Tibial nerve (tissue), 4 donors: ENCODE measurements around the gene NTRK2. TPM values are rescaled to one million over a fixed set of nuclear protein-coding genes. Genes with fewer than 3 reads are reported as not detected.
A peak's percentile ranks its signal among the peaks of the same experiment; 100 is the strongest.

ENCODE experiments used
- DNase-seq, 2 donors: peaks; one replicate each; pipeline ENCODE4 v3.0.0-alpha.2; 2019; ENCODE audit warnings: low spot score in 2 of 2
- H3K27ac ChIP-seq, 4 donors: fragments of 200-600 bp; sonication (generic) in 3 of 4; one replicate each; pipeline ENCODE4 v1.5.1; 2017 to 2019; ENCODE audit warnings: mild to moderate bottlenecking in 1 of 4
- H3K27me3 ChIP-seq, 2 donors: fragments of 200-600 bp; sonication (generic) in 1 of 2; one replicate each; pipeline versions ENCODE4 v1.5.1 to v1.6.0; 2017 to 2019
- H3K36me3 ChIP-seq, 3 donors: fragments of 200-600 bp; sonication (generic); one replicate each; pipeline ENCODE4 v1.5.1; 2018 to 2019
- H3K4me1 ChIP-seq, 4 donors: fragments of 200-600 bp; sonication (generic) in 3 of 4; one replicate each; pipeline ENCODE4 v1.5.1; 2017 to 2019
- H3K4me3 ChIP-seq, 4 donors: fragments of 200-600 bp; sonication (generic) in 3 of 4; one replicate each; pipeline ENCODE4 v1.5.1; 2017 to 2019; ENCODE audit warnings: mild to moderate bottlenecking in 1 of 4, moderate library complexity in 1 of 4
- H3K9me3 ChIP-seq, 4 donors: fragments of 200-600 bp; sonication (generic) in 3 of 4; one replicate each; pipeline ENCODE4 v1.5.1; 2017 to 2019
- CTCF ChIP-seq, 5 experiments: fragments of 200-600 bp in 3 of 5; fragments of 450-650 bp in 2 of 5; sonication (generic) in 3 of 5; IDR thresholded peaks; one replicate each; pipeline ENCODE4 v1.5.1; 2016 to 2019; ENCODE audit warnings: antibody characterized with exemption in 5 of 5, mild to moderate bottlenecking in 3 of 5, moderate library complexity in 2 of 5
- EP300 ChIP-seq, 2 donors: sonication (generic); formaldehyde crosslinking; IDR thresholded peaks; one replicate each; pipeline ENCODE4 v1.6.1; 2017; ENCODE audit warnings: antibody characterized with exemption in 2 of 2, mild to moderate bottlenecking in 1 of 2
- POLR2A ChIP-seq, 2 donors: fragments of 450-650 bp; IDR thresholded peaks; one replicate each; pipeline ENCODE4 v1.6.1; 2017; ENCODE audit warnings: antibody characterized with exemption in 2 of 2, mild to moderate bottlenecking in 2 of 2, moderate library complexity in 2 of 2
- WGBS, 2 donors: methylation state at CpG; one replicate each; pipeline ENCODE4 v1.1.5; 2018; 5-methylcytosine and 5-hydroxymethylcytosine counted together
- total RNA-seq, 4 donors: library from RNA; depleted of rRNA; stranded (reverse); fragments of >200 nt; gene quantifications; one replicate each; pipeline ENCODE4 v1.1.0, GENCODE V29; 2016

The NTRK2 gene
- total RNA-seq, 4 donors from 2014 or later: 46.7 to 83.4 (median 69.5) TPM

- H3K4me1 ChIP-seq: peaks cover 0 to 12% (median 4%) of the 10 kb centered on the region in 4 donors
- no peak overlapping the region for H3K27ac ChIP-seq
- no peaks in the 10 kb centered on the region for H3K27me3 ChIP-seq
- H3K9me3 ChIP-seq: no peaks in the 10 kb centered on the region
- WGBS, 2 donors: 91 to 95% methylated on average over 3 of the region's 3 CpGs
- no peak overlapping the region for H3K4me3 ChIP-seq
- H3K36me3 ChIP-seq: no peaks in the 10 kb centered on the region
- no peak for TF ChIP-seq CTCF (IDR thresholded peaks at IDR 0.05)
- no peak for DNase-seq
Observed at GRCh38 chr9:84926793-84927192, 257.3 kb downstream of the NTRK2 start.

GRCh38 chr9:84928419-84928818, 258.9 kb downstream of the NTRK2 start:
- DNase-seq: no peak
- WGBS, 2 donors: 81 to 85% methylated on average over 6 of the region's 6 CpGs
- no peak overlapping the region for H3K4me3 ChIP-seq
- H3K36me3 ChIP-seq: no peaks in the 10 kb centered on the region
- no peak overlapping the region for H3K27ac ChIP-seq
- H3K27me3 ChIP-seq: no peaks in the 10 kb centered on the region
- no peaks in the 10 kb centered on the region for H3K4me1 ChIP-seq
- no peaks in the 10 kb centered on the region for H3K9me3 ChIP-seq
- TF ChIP-seq POLR2A (IDR thresholded peaks at IDR 0.05): no peak
- no peak for TF ChIP-seq CTCF (IDR thresholded peaks at IDR 0.05)
- no peak for TF ChIP-seq EP300 (IDR thresholded peaks at IDR 0.05)

- WGBS, 2 donors: 62 to 63% methylated on average over 3 of the region's 3 CpGs
- Histone ChIP-seq H3K4me1 (no peaks in the 10 kb centered on the region), H3K9me3 (no peaks in the 10 kb centered on the region), H3K27me3 (no peaks in the 10 kb centered on the region), H3K27ac (no peak overlapping the region), H3K4me3 (no peak overlapping the region), H3K36me3 (no peaks in the 10 kb centered on the region)
- no peak for TF ChIP-seq EP300 (IDR thresholded peaks at IDR 0.05)
- no peak for TF ChIP-seq CTCF (IDR thresholded peaks at IDR 0.05)
- no peak for TF ChIP-seq POLR2A (IDR thresholded peaks at IDR 0.05)
- DNase-seq: no peak
Observed at GRCh38 chr9:84929068-84929467, 259.5 kb downstream of the NTRK2 start.

- no peak overlapping the region for H3K4me3 ChIP-seq
- no peaks in the 10 kb centered on the region for H3K9me3 ChIP-seq
- no peaks in the 10 kb centered on the region for H3K36me3 ChIP-seq
- H3K4me1 ChIP-seq: peaks cover 0 to 9% (median 0%) of the 10 kb centered on the region in 4 donors
- no peaks in the 10 kb centered on the region for H3K27me3 ChIP-seq
- TF ChIP-seq EP300 (IDR thresholded peaks at IDR 0.05): peak in 1 of 2 donors; percentile 39
- no peak for TF ChIP-seq POLR2A (IDR thresholded peaks at IDR 0.05)
- TF ChIP-seq CTCF (IDR thresholded peaks at IDR 0.05): peak in 3 of 5 experiments; percentile 21 to 57 (median 33)
- peak overlapping the region in 1 of 4 donors; percentile 31 for H3K27ac ChIP-seq
- 57 to 62% methylated on average over 6 of the region's 6 CpGs for WGBS, 2 donors
- DNase-seq: no peak
Observed at GRCh38 chr9:84932915-84933527, 263.5 kb downstream of the NTRK2 start.

GRCh38 chr9:84935528-84936117, 266.1 kb downstream of the NTRK2 start:
- H3K4me3 ChIP-seq: no peak overlapping the region
- H3K27ac ChIP-seq: peak overlapping the region in 1 of 4 donors; percentile 0

More at GRCh38 chr9:84935528-84936117, 266.1 kb downstream of the NTRK2 start:
- no peaks in the 10 kb centered on the region for H3K9me3 ChIP-seq
- TF ChIP-seq CTCF (IDR thresholded peaks at IDR 0.05) (no peak), POLR2A (IDR thresholded peaks at IDR 0.05) (no peak), EP300 (IDR thresholded peaks at IDR 0.05) (no peak)
- H3K27me3 ChIP-seq: no peaks in the 10 kb centered on the region
- no peaks in the 10 kb centered on the region for H3K36me3 ChIP-seq
- peaks cover 0 to 9% (median 0%) of the 10 kb centered on the region in 4 donors for H3K4me1 ChIP-seq
- no peak for DNase-seq
